ENCODE results near the gene ELFN1.
"Not testable (repeated sequence)": the region's sequence is repeated elsewhere in the genome, so short reads cannot be mapped to it uniquely, and the experiment has no call there.

Gene ELFN1

DNA sequence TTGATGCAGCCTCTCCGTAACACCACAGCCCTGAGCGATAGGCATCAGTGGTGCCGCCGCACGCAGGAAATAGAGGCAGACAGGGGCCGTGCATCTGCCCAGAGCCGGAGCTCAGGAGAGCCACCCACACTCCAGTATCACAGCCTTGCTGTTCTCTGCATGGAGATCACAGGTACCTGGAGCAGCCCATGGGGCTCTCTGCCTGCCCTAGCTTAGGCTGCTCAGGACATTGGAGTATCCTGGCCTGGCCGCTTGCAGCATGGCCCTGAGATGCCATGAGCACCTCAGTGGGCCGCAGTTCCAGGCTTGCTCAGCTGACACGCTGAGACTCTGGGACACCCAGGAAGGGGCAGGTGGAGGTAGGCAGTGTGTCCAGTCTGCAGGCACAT lies 47.0 kb downstream of the ELFN1 start:
- Mint-ChIP-seq H3K4me3 (no peak overlapping the region), H3K27me3 (peaks cover 12% of the 10 kb centered on the region), H3K9me3 (no peaks in the 10 kb centered on the region), H3K36me3 (no peaks in the 10 kb centered on the region), H3K4me1 (peaks cover 3% of the 10 kb centered on the region), H3K27ac (no peak overlapping the region)
- ATAC-seq (ENCODE audit: low read depth): no peak
- no peak for DNase-seq (ENCODE audit: low spot score in 2 of 2)

DNA sequence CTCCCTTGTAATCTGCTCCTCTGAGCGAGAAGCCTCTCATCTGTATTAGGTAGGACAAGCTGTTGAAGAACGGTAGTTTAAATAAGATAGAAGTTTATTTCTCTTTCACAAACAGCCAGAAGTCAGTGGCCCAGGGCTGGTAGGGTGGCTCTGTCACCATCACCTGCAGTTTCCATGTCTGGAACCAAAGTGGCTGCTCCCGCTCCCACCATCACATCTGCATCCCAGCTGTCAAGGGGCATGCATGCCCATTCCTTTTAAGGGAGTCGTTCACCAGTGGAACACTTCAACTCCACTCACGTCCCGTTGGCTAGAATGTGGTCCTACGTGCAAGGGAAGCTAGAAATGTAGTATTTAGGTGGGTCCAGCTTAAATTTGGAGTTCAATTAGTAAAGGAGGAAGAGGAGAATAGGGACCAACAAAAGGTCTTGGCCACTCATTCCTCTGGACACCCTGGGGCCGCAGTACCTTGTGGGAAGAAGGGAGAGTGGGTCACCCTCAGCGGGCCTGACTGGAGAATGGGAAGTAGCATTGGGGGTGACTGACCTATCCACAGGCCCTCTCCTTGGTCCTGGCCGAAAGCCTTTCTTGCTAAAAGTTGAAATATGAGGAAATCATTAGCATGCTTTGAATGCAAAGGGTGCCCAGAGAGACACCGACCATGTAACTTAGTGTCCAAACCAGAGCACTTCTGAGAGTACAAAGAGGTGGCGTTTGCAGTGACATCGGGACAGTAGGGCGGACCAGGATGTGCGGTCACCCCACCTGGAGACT lies 48.0 kb downstream of the ELFN1 start:
- H3K27ac Mint-ChIP-seq: no peak overlapping the region
- ATAC-seq (ENCODE audit: low read depth): no peak
- H3K36me3 Mint-ChIP-seq: no peaks in the 10 kb centered on the region
- no peak for DNase-seq (ENCODE audit: low spot score in 2 of 2)
- peaks cover 10% of the 10 kb centered on the region for H3K27me3 Mint-ChIP-seq
- peaks cover 3% of the 10 kb centered on the region for H3K4me1 Mint-ChIP-seq
- H3K9me3 Mint-ChIP-seq: no peaks in the 10 kb centered on the region
- no peak overlapping the region for H3K4me3 Mint-ChIP-seq

DNA sequence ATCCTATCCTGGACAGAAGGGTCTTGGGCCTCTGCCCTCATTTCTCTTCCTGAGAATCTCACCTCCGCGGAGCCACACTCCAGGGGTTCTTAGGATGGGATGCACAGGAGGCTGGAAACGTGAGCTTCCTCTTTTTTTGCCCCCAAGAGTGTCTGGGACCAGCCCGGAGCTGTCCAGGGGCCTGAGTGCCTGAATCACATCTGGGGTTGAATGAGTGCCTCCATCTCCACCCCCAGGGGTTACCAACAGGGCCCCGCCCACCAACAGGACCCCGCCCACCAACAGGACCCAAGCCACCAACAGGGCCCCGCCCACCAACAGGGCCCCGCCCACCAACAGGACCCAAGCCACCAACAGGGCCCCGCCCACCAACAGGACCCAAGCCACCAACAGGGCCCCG lies 48.8 kb downstream of the ELFN1 start:
- H3K4me3 Mint-ChIP-seq; ATAC-seq (ENCODE audit: low read depth); H3K9me3 Mint-ChIP-seq; H3K4me1 Mint-ChIP-seq; H3K36me3 Mint-ChIP-seq; H3K27ac Mint-ChIP-seq; DNase-seq (ENCODE audit: low spot score in 2 of 2): not testable (repeated sequence)
- peaks cover 11% of the 10 kb centered on the region for H3K27me3 Mint-ChIP-seq

DNA sequence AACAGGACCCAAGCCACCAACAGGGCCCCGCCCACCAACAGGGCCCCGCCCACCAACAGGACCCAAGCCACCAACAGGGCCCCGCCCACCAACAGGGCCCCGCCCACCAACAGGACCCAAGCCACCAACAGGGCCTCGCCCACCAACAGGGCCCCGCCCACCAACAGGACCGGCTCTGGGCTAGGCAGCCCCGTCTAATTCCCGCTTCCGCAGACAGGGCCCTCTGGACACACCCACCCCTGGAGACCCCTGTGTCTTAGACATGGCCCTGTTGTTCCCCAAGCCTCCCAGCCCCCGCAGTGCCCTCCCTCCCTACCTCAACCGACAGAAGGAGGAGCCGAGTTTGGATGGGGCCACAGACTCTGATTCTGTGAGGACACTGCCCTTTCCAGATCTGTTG lies 49.2 kb downstream of the ELFN1 start:
- H3K9me3 Mint-ChIP-seq; H3K4me3 Mint-ChIP-seq; H3K4me1 Mint-ChIP-seq; ATAC-seq (ENCODE audit: low read depth); H3K27ac Mint-ChIP-seq; DNase-seq (ENCODE audit: low spot score in 2 of 2); H3K36me3 Mint-ChIP-seq: not testable (repeated sequence)
- H3K27me3 Mint-ChIP-seq: peaks cover 15% of the 10 kb centered on the region

DNA sequence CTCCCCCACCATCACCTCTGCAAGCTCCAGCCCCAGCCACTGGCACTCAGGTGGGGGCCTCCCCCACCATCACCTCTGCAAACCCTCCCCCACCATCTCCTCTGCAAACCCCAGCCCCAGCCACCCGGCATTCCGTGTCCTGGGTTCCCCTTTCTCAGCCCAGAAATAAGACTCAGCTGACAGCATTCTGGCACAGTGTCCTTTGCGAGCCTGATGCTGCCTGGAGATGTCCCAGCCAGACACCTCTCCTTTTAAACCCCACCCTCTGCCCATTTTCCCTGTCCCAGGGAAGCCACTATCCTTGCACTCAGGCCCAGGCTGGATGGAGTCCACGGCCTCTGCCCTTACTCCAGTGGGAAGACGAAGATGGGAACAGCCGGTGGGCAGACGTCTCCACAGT lies 49.8 kb downstream of the ELFN1 start:
- no peak overlapping the region for H3K4me3 Mint-ChIP-seq
- no peaks in the 10 kb centered on the region for H3K36me3 Mint-ChIP-seq
- peaks cover 19% of the 10 kb centered on the region for H3K27me3 Mint-ChIP-seq
- DNase-seq (ENCODE audit: low spot score in 2 of 2) (no peak), ATAC-seq (ENCODE audit: low read depth) (no peak)
- H3K4me1 Mint-ChIP-seq: peaks cover 3% of the 10 kb centered on the region
- no peaks in the 10 kb centered on the region for H3K9me3 Mint-ChIP-seq
- no peak overlapping the region for H3K27ac Mint-ChIP-seq

DNA sequence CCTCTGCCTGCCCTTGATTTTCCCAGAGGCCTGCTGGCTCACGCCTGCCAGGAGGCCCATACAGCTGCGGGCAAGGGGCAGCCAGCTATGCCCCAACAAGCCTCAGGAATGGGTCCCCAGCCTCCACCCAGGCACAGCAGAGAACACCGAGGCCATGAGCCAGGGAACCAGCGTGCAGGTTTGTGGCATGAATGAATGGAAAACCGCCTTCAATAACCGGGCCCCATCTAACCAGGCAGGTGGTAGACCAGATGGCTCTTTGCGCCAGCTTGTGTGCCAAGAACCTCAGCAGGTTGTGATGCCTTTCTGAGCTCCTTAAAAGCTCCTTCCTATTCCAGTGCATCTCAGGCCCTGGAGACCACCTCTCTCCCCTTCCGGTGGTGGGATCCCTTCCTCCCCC lies 50.2 kb downstream of the ELFN1 start:
- Mint-ChIP-seq H3K4me3 (no peak overlapping the region), H3K36me3 (no peaks in the 10 kb centered on the region), H3K27me3 (peaks cover 22% of the 10 kb centered on the region), H3K4me1 (peaks cover 5% of the 10 kb centered on the region), H3K27ac (no peak overlapping the region), H3K9me3 (no peaks in the 10 kb centered on the region)
- ATAC-seq (ENCODE audit: low read depth) (no peak), DNase-seq (ENCODE audit: low spot score in 2 of 2) (no peak)

DNA sequence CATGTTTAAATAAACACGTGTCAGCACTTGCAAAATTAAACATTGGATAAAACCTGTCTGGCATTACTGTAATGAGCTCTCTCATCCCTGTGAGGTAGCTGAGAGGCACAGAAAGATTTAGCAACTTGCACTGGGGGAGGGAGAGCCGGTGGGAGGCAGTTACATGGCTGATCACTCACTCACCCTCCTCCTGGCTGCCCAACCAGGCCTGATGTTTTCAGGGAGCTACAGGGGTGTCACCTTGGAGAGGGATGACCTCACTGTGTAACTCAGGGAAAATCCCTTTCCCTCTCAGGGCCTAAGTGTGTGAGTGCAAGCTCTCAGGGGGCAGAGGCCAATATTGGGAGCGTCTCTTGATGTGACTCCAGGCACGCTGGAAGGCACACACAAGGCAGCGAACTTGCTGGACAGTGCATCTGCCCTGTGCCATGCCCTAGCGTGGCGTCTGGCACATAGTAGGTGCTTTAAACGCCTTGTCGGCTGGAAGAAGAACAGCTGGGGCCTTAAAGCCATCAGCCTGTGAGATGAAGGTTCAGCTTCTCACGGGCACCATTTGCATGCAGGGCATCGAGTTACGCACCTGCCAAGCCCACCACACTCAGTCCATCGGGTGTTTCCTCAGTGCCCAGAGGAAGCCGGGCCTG lies 51.1 kb downstream of the ELFN1 start:
- H3K36me3 Mint-ChIP-seq: peaks cover 2% of the 10 kb centered on the region
- peaks cover 8% of the 10 kb centered on the region for H3K4me1 Mint-ChIP-seq
- ATAC-seq (ENCODE audit: low read depth) (no peak), DNase-seq (ENCODE audit: low spot score in 2 of 2) (no peak)
- H3K27me3 Mint-ChIP-seq: peaks cover 24% of the 10 kb centered on the region
- H3K4me3 Mint-ChIP-seq: no peak overlapping the region
- no peaks in the 10 kb centered on the region for H3K9me3 Mint-ChIP-seq
- H3K27ac Mint-ChIP-seq: no peak overlapping the region

DNA sequence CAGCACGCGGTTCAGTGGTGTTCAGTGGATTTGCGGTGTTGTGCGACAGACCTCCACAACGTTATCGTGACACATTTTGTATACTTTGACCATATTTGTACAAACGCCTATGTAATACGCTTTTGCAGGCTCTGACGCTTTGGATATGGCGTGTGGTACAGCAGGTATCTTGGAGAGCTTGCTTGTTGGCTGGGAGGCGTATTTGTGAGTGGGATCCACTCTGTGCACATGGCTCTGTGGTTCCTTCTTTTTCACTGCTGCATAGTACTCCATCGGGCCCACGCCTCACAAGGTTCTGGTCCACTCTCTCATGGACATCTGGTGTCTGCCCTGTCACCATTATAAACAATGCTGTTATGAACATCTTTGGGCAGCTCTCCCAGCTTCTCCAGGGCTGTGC lies 53.2 kb downstream of the ELFN1 start:
- Mint-ChIP-seq H3K27ac (no peak overlapping the region), H3K36me3 (peaks cover 2% of the 10 kb centered on the region), H3K4me1 (peaks cover 5% of the 10 kb centered on the region), H3K9me3 (no peaks in the 10 kb centered on the region), H3K4me3 (no peak overlapping the region), H3K27me3 (peaks cover 21% of the 10 kb centered on the region)
- no peak for DNase-seq (ENCODE audit: low spot score in 2 of 2)
- no peak for ATAC-seq (ENCODE audit: low read depth)

DNA sequence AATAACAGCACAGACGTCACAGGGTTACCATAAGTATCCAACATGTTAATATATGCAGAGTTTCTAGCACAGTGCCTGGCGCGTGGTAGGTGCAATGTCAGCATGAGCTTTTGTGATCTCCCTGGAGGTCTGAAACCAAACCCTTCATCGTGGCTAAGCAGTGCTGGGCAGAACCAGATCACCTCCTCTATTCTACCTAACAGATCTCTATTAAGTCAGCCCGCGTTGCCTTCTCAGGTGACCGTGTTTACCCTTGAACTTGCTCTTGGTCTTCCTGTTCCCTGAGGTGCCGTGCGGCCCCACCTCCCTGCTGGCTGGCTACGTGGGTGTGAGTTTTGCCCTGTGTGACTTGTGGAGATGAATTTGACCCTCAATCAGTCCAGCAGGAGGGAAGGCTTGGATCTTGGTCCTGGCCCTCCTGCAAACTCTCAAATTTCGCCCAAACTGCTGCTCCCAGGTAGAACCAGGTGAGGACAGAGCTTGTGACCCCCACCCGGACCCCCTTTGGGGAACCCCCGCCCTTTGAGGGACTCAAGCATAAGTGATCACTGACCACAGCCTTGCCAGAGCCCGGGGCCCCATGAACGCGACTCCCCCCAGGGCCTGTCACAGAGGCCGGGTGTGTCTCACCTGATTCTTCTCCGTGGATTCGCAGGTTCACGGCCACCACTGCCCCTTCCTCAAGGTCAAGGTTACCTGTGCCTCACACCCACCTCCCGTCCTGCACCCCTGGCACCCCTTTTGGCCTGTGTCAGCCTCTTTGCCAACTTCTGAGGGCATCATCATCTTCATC lies 54.2 kb downstream of the ELFN1 start:
- peaks cover 5% of the 10 kb centered on the region for H3K4me1 Mint-ChIP-seq
- peaks cover 2% of the 10 kb centered on the region for H3K36me3 Mint-ChIP-seq
- no peaks in the 10 kb centered on the region for H3K9me3 Mint-ChIP-seq
- H3K27ac Mint-ChIP-seq: no peak overlapping the region
- H3K4me3 Mint-ChIP-seq: no peak overlapping the region
- H3K27me3 Mint-ChIP-seq: peaks cover 24% of the 10 kb centered on the region
- DNase-seq (ENCODE audit: low spot score in 2 of 2): no peak
- no peak for ATAC-seq (ENCODE audit: low read depth)

DNA sequence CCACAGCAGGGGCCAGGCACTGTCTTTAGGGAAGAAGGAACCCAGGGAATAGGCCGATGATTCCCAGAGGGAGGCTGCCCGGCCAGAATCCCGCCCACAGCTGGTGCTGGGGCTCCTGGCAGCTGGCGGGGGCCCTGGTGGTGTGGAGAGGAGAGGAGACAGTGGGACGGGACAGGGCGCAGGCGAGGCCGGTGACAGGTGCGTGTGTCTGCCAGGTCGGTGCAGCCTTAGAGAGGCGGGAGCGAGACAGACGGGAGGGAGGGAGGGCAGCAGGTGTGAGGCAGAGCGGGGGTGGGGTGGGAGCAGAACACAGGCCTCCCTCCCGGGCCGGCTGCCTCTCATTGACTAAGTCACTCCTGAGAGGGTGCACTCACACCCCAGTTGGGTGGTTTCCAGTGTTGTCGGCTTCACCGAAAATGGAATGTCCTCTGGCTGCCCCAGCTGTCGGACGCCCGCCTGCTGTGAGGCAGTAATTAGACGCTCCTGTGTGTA lies 55.2 kb downstream of the ELFN1 start:
- H3K27ac Mint-ChIP-seq: no peak overlapping the region
- ATAC-seq (ENCODE audit: low read depth) (no peak), DNase-seq (ENCODE audit: low spot score in 2 of 2) (no peak)
- H3K9me3 Mint-ChIP-seq: no peaks in the 10 kb centered on the region
- H3K27me3 Mint-ChIP-seq: peaks cover 26% of the 10 kb centered on the region
- H3K4me1 Mint-ChIP-seq: peaks cover 5% of the 10 kb centered on the region
- peaks cover 2% of the 10 kb centered on the region for H3K36me3 Mint-ChIP-seq
- H3K4me3 Mint-ChIP-seq: no peak overlapping the region

DNA sequence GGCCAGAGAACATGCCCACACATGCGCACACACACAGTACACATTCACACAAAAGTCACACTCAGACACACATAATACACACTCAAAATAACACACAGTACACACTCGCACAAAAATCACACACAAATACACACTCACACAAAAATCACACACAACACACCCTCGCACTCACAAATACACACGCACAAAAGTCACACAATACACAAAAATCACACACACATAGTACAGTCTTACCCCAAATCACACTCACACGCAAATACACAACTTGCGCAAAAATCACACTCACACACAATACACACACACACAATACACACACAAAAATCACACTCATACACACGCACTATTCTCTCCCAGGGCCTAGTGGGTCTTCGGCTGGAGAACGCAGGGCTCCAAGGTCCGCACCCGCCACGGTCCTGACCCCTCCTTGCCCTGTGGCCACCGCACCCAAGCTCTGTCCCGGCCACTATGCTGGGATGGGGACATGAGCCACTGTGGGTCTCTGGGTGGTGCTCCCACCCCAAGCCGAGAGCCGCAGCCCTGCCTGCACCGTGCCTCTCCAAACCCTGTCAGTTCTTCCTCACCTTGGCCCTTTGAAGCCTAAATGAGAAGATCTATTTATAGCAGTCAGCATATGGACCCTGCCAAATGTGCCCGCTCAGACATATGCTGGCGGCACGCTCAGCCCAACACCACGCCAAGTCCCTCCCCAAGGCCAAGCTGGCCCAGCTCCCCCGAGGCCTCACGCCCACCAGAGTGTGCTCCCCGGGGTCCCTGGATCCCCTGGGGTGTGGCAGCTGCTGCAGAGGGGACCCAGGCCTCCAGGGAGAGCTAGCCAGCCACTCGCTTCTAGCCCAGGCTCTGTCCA lies 55.9 kb downstream of the ELFN1 start:
- Mint-ChIP-seq H3K36me3 (peaks cover 2% of the 10 kb centered on the region), H3K9me3 (no peaks in the 10 kb centered on the region), H3K4me3 (no peak overlapping the region), H3K4me1 (peaks cover 5% of the 10 kb centered on the region), H3K27me3 (peaks cover 26% of the 10 kb centered on the region), H3K27ac (no peak overlapping the region)
- ATAC-seq (ENCODE audit: low read depth) (no peak), DNase-seq (ENCODE audit: low spot score in 2 of 2) (no peak)

DNA sequence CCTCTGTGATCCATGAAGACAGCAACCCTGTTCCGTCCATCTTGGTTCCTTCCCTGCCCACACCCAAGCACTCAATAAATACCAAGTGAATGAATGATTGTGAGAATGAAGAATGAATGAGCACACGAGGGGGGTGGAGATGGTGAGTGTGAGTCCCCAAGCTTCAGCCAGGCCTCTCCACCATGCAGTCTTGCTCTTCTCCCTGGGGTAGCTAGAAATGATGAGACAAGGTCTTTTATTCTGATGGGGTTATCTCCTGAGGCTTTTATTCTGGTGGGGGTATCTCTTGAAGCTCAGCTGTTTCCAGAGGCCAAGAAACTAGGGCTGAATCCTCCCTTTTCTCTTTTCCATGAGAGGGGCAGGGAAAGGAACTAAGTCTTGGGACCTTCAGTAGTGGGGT lies 57.0 kb downstream of the ELFN1 start:
- Mint-ChIP-seq H3K9me3 (no peaks in the 10 kb centered on the region), H3K4me3 (no peak overlapping the region), H3K4me1 (peaks cover 5% of the 10 kb centered on the region), H3K36me3 (peaks cover 2% of the 10 kb centered on the region), H3K27ac (no peak overlapping the region), H3K27me3 (peaks cover 26% of the 10 kb centered on the region)
- DNase-seq (ENCODE audit: low spot score in 2 of 2) (no peak), ATAC-seq (ENCODE audit: low read depth) (no peak)

DNA sequence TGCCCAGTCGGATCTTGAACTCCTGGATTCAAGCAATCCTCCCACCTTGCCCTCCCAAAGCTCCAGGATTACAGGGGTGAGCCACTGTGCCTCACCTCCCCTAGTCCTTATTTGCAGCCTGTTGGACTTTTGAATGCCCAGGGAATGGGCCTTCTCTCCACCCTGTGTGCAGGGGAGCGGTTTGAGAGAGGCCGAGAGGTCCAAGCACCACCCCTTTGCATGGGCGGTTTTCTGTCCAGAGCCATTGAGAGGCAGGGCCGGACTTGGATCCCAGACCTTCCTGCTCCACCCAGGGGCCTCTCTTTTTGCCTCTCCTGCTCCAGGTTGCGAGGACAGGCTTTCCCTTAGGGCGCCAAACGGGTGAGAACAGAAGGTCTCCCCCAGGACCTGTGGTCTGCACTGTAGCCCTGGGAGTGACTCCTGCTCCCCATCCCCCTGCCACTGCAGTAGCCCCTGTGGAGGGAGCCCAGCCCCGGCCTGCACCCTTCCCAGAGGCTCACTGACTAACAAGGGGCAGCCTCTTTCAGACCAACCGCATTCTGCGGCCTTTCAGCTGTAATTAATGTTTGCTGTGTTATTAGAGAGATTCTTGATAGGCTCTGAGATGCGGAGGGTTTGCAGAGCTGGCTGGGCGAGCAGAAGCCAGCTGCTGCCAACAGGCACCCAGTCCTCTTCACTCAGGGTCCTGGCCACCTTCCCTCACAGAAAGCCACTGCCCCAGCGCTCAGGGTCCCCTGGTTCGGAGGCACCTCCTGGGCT lies 57.9 kb downstream of the ELFN1 start:
- DNase-seq (ENCODE audit: low spot score in 2 of 2): no peak
- no peaks in the 10 kb centered on the region for H3K9me3 Mint-ChIP-seq
- no peak overlapping the region for H3K27ac Mint-ChIP-seq
- no peak overlapping the region for H3K4me3 Mint-ChIP-seq
- H3K36me3 Mint-ChIP-seq: peaks cover 2% of the 10 kb centered on the region
- peaks cover 26% of the 10 kb centered on the region for H3K27me3 Mint-ChIP-seq
- H3K4me1 Mint-ChIP-seq: peaks cover 5% of the 10 kb centered on the region
- no peak for ATAC-seq (ENCODE audit: low read depth)
